A549 treated with CpdA at 1 μM for 4 hours (cell line): ENCODE data around the gene MTMR3. TPM values are rescaled to one million over a fixed set of nuclear protein-coding genes. Genes with fewer than 3 reads are reported as not detected.

Experiments
- total RNA-seq: library from RNA; stranded (reverse); fragments of 200-300 nt; extraction: Qiagen RNA extraction; gene quantifications from 5 replicates; pipeline ENCODE4 v1.2.3, GENCODE V29; 2022; ENCODE audit warnings: low read depth

Gene MTMR3
- total RNA-seq, result 7.7 to 10.0 TPM (median 9.4 TPM) in 5 replicates

DNA sequence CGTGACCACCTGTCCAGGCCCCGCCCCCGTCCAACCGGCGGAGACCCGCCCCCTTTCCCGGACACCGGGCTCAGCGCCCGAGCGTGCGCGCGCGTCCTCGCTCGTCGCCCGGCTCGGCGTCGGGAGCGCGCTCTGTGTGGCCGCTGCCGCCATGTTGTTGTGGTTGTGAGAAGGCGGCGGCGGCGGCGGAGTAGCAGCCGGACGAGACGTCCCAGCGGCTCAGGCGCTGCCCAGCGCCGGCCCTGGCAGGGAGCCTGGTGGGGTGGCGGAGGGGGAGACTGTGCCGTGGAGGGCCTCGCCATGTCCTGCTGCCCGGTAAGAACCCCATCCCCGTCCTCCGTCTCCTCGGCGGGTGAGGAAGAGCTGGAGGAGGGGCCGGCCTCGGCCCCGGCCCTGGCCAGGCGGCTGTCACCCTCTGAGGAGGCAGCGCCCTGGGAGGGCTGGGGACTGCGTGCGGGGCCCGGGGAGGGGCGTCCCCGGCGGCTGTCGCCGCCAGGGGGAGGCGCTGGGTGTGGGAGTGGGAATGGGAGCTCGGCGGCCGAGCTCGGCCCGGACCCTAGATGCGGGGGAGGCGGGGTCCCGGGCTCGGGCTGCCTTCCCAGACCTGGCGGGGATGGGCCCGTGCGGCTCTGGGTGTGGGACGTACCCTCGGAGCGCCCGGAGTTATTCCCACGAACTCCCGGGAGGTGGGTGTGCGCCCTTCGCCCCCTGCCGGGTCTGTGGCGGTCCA, at the start of gene MTMR3:
TSS of gene MTMR3 (plus strand) at position 130 of the 730 bp plus-strand sequence. CDS start 87,886 bp downstream, outside the sequence.

DNA sequence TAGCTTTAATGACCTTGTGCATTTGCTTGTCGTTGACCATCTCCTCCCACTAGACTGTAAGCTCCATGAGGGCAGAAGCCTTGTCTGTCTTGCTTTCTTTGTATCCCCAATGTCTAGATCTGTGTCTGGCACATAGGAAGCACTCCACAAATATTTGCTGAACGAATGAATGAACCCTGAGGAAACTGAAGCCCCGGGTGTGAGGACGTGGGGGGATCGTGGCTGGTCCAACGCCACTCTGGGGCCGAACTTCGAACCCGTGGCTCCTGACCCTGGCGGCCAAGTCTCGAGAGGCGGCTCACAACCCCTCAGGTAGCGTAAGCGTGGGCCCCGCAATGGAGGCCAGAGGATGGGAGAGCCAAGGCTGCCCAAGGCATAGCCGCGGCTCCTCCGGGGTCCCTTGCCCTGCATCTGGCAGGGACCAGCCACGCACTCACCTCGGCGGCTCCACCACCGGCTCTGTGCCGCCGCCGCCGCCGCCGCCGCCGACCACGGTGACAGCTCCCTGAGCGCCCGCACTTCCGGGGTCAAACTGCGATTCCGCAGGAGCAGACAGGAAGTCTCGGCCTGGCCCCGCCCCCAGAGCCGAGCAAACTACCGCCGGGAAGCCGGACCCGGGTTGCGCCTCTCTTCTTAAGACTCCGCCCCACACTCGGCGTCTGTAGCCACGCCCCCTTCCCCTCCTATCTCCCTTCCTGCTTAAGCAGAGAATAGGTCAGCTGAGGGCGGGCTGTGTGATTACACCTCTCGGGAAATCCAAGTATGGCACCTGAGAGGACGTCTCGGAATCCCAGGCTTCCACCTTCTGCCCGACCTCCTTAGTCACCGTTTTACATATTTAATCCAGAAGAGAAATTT, 45.0 kb upstream of the MTMR3 start, which contains the start of gene ASCC2:
TSS of gene ASCC2 (minus strand) at position 534 of the 858 bp plus-strand sequence. CDS start 5,949 bp downstream, outside the sequence.

DNA sequence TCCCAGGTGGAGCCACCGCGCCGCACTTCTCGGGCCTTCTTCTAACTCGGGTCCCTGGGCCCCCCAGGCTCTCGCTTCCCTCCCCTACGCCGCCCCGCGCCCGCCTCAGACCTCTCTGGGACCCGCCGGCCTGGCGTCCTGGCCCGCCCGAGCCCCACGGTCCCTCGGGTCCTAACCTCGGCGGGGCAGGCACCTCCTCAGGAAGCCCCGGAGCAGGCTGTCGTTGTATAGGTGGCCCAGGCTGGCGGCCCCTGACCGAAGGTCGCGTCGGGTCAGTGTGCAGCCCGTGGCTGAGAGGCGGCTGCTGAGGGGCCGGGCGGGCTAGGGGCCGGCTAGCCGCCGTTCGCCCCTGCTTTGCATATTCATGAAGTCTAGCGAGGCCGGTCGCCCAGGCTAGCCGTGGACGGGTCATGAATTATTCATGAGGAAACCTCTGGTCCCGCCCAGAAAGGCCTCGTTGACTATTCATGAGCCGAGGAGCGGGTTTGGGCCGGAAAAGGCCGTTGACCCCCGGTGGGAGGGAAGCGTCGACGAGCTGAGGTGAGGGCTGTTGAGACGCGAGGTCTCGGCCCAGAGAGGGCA, 197.1 kb downstream of the MTMR3 start, which contains the start of gene HORMAD2:
TSS of gene HORMAD2 (plus strand) at position 513 of the 582 bp plus-strand sequence. CDS start 13,489 bp downstream, outside the sequence.

Other genes starting within 250 kb of the MTMR3 start
- gene CABP7, start 163.2 kb upstream of the MTMR3 start, total RNA-seq, result 0.08 to 0.19 TPM (median 0.15 TPM) in 5 replicates
- 15.8 to 21.1 TPM (median 20.3 TPM) in 5 replicates for gene ZMAT5, start 116.2 kb upstream of the MTMR3 start, total RNA-seq
- 110 to 127 TPM (median 113 TPM) in 5 replicates for gene UQCR10, start 115.8 kb upstream of the MTMR3 start, total RNA-seq
- 28.9 to 30.8 TPM (median 29.5 TPM) in 5 replicates for gene ASCC2, start 44.9 kb upstream of the MTMR3 start, total RNA-seq
- not detected in 5 replicates for gene HORMAD2, start 197.3 kb downstream of the MTMR3 start, total RNA-seq